Measurements from ENCODE around the gene USF3.

- TF ChIP-seq JUN (CRISPR knock-in tag; IDR thresholded peaks at IDR 0.05): no peak
- TF ChIP-seq, protein P1, sequence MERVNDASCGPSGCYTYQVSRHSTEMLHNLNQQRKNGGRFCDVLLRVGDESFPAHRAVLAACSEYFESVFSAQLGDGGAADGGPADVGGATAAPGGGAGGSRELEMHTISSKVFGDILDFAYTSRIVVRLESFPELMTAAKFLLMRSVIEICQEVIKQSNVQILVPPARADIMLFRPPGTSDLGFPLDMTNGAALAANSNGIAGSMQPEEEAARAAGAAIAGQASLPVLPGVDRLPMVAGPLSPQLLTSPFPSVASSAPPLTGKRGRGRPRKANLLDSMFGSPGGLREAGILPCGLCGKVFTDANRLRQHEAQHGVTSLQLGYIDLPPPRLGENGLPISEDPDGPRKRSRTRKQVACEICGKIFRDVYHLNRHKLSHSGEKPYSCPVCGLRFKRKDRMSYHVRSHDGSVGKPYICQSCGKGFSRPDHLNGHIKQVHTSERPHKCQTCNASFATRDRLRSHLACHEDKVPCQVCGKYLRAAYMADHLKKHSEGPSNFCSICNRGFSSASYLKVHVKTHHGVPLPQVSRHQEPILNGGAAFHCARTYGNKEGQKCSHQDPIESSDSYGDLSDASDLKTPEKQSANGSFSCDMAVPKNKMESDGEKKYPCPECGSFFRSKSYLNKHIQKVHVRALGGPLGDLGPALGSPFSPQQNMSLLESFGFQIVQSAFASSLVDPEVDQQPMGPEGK (CRISPR knock-in tag; IDR thresholded peaks at IDR 0.05): no peak
- TF ChIP-seq HIVEP1 (CRISPR knock-in tag; IDR thresholded peaks at IDR 0.05): no peak
- TF ChIP-seq POGZ (CRISPR knock-in tag; IDR thresholded peaks at IDR 0.05): no peak
- no peak for TF ChIP-seq BHLHE40 (IDR thresholded peaks at IDR 0.05; ENCODE audit: low read length)
- no peak for TF ChIP-seq TBP (CRISPR knock-in tag; IDR thresholded peaks at IDR 0.05)
- TF ChIP-seq FOXM1 (CRISPR knock-in tag; IDR thresholded peaks at IDR 0.05): no peak
- no peak for TF ChIP-seq CEBPG (CRISPR knock-in tag; IDR thresholded peaks at IDR 0.05)
- TF ChIP-seq, protein P2, sequence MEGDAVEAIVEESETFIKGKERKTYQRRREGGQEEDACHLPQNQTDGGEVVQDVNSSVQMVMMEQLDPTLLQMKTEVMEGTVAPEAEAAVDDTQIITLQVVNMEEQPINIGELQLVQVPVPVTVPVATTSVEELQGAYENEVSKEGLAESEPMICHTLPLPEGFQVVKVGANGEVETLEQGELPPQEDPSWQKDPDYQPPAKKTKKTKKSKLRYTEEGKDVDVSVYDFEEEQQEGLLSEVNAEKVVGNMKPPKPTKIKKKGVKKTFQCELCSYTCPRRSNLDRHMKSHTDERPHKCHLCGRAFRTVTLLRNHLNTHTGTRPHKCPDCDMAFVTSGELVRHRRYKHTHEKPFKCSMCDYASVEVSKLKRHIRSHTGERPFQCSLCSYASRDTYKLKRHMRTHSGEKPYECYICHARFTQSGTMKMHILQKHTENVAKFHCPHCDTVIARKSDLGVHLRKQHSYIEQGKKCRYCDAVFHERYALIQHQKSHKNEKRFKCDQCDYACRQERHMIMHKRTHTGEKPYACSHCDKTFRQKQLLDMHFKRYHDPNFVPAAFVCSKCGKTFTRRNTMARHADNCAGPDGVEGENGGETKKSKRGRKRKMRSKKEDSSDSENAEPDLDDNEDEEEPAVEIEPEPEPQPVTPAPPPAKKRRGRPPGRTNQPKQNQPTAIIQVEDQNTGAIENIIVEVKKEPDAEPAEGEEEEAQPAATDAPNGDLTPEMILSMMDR (CRISPR knock-in tag; IDR thresholded peaks at IDR 0.05): no peak
- no peak for TF ChIP-seq ZNF264 (CRISPR knock-in tag; IDR thresholded peaks at IDR 0.05)
- TF ChIP-seq, protein P3, sequence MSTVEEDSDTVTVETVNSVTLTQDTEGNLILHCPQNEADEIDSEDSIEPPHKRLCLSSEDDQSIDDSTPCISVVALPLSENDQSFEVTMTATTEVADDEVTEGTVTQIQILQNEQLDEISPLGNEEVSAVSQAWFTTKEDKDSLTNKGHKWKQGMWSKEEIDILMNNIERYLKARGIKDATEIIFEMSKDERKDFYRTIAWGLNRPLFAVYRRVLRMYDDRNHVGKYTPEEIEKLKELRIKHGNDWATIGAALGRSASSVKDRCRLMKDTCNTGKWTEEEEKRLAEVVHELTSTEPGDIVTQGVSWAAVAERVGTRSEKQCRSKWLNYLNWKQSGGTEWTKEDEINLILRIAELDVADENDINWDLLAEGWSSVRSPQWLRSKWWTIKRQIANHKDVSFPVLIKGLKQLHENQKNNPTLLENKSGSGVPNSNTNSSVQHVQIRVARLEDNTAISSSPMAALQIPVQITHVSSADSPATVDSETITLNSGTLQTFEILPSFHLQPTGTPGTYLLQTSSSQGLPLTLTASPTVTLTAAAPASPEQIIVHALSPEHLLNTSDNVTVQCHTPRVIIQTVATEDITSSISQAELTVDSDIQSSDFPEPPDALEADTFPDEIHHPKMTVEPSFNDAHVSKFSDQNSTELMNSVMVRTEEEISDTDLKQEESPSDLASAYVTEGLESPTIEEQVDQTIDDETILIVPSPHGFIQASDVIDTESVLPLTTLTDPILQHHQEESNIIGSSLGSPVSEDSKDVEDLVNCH (CRISPR knock-in tag; IDR thresholded peaks at IDR 0.05): no peak
Observed at GRCh38 chr3:113623811-113624210, 72.6 kb downstream of the USF3 start.
